Subcutaneous abdominal adipose tissue (tissue), 5 donors: ENCODE data around the gene KIF1B.

Experiments used
- H3K27ac ChIP-seq: one replicate; pipeline ENCODE4 v1.7.0; 2013; ENCODE audit warnings: low read depth, mild to moderate bottlenecking, inconsistent platforms, low read length, moderate library complexity
- H3K27me3 ChIP-seq, 5 donors: one replicate each; pipeline ENCODE4 v1.7.0; 2013; ENCODE audit warnings: low read length in 5 of 5, inconsistent platforms in 1 of 5; ENCODE audit not compliant: control insufficient read depth in 5 of 5, insufficient read depth in 4 of 5
- H3K36me3 ChIP-seq, 5 donors: one replicate each; pipeline ENCODE4 v1.7.0; 2013; ENCODE audit warnings: low read length in 5 of 5; ENCODE audit not compliant: control insufficient read depth in 5 of 5, insufficient read depth in 5 of 5
- H3K4me1 ChIP-seq, 5 donors: one replicate each; pipeline ENCODE4 v1.7.0; 2013; ENCODE audit warnings: low read length in 5 of 5, mild to moderate bottlenecking in 3 of 5, moderate library complexity in 1 of 5; ENCODE audit not compliant: control insufficient read depth in 5 of 5, insufficient read depth in 5 of 5
- H3K4me3 ChIP-seq, 5 donors: one replicate each; pipeline ENCODE4 v1.7.0; 2013; ENCODE audit warnings: low read length in 5 of 5, low read depth in 1 of 5
- H3K9ac ChIP-seq, 5 donors: one replicate each; pipeline ENCODE4 v1.7.0; 2013; ENCODE audit warnings: low read length in 5 of 5, mild to moderate bottlenecking in 4 of 5, moderate library complexity in 3 of 5
- H3K9me3 ChIP-seq, 5 donors: one replicate each; pipeline ENCODE4 v1.7.0; 2013; ENCODE audit warnings: low read length in 5 of 5; ENCODE audit not compliant: control insufficient read depth in 5 of 5
- donor health status: healthy.
- donor health status: healthy.
- donor health status: healthy.
- donor health status: healthy.
- donor health status: healthy.

Gene KIF1B

GRCh38 chr1:10387677-10388386 is 177.5 kb downstream of the KIF1B start:
- peak overlapping the region; percentile 10 to 39 (median 27) for H3K4me3 ChIP-seq
- H3K27me3 ChIP-seq: no peaks in the 10 kb centered on the region
- H3K9me3 ChIP-seq: no peaks in the 10 kb centered on the region
- peaks cover 0 to 7% (median 2%) of the 10 kb centered on the region in 5 donors for H3K36me3 ChIP-seq
- H3K9ac ChIP-seq: peak overlapping the region in 4 of 5 donors; percentile 23 to 48 (median 34)
- peaks cover 13 to 35% (median 26%) of the 10 kb centered on the region in 5 donors for H3K4me1 ChIP-seq
- H3K27ac ChIP-seq: peak overlapping the region; percentile 84

GRCh38 chr1:10388387-10388715 is 178.0 kb downstream of the KIF1B start:
- H3K9me3 ChIP-seq: no peaks in the 10 kb centered on the region
- H3K9ac ChIP-seq: peak overlapping the region in 2 of 5 donors; percentile 34 to 66
- no peaks in the 10 kb centered on the region for H3K27me3 ChIP-seq
- H3K36me3 ChIP-seq: peaks cover 0 to 6% (median 0%) of the 10 kb centered on the region in 5 donors
- peaks cover 13 to 35% (median 26%) of the 10 kb centered on the region in 5 donors for H3K4me1 ChIP-seq
- H3K27ac ChIP-seq: peak overlapping the region; percentile 84
- peak overlapping the region in 4 of 5 donors; percentile 10 to 34 (median 23) for H3K4me3 ChIP-seq

DNA sequence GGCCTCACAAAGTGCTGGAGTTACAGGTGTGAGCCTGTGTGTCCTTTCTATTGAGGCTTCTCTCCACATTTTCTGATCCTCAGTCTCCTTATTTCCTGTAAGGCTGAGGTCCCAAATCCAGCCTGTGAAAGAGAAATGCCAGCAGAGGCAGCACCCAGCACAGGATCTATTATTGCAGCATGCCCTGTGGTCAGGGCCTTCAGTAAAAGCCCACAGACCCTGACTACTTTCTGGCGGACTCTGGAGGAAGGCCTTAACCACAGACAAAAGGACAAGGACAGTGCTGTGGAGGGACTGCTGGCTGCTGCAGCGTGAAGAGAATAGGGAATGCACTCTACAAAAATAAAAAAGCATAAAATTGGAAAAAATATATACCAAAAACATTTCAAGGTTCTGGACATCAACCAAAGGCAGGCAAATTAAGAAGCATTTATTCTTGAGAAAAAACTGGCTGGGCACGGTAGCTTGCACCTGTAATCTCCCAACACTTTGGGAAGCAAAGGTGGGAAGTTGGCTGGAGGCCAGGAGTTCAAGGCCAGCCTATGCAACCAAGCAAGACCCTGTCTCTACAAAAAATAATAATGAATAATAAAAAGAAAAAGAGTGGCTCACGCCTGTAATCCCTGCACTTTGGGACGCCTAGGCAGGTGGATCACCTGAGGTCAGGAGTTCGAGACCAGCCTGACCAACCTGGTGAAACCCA is 179.1 kb downstream of the KIF1B start:
- H3K4me1 ChIP-seq: peaks cover 13 to 35% (median 26%) of the 10 kb centered on the region in 5 donors
- H3K27me3 ChIP-seq: no peaks in the 10 kb centered on the region
- H3K9me3 ChIP-seq: peaks cover 0 to 4% (median 0%) of the 10 kb centered on the region in 5 donors
- H3K36me3 ChIP-seq: peaks cover 0 to under 1% (median 0%) of the 10 kb centered on the region in 5 donors
- peak overlapping the region in 2 of 5 donors; percentile 21 to 66 for H3K9ac ChIP-seq
- H3K27ac ChIP-seq: peak overlapping the region; percentile 84
- H3K4me3 ChIP-seq: no peak overlapping the region

- peaks cover 0 to 27% (median 23%) of the 10 kb centered on the region in 5 donors for H3K4me1 ChIP-seq
- no peaks in the 10 kb centered on the region for H3K27me3 ChIP-seq
Measured at GRCh38 chr1:10396870-10397269, 186.5 kb downstream of the KIF1B start.

GRCh38 chr1:10398278-10398733 is 187.9 kb downstream of the KIF1B start:
- Histone ChIP-seq H3K4me3 (peak overlapping the region; percentile 80 to 95 (median 88)), H3K27ac (no peak overlapping the region), H3K27me3 (no peaks in the 10 kb centered on the region), H3K9me3 (peaks cover 0 to 4% (median 0%) of the 10 kb centered on the region in 5 donors), H3K4me1 (peaks cover 0 to 27% (median 23%) of the 10 kb centered on the region in 5 donors), H3K9ac (peak overlapping the region in 4 of 5 donors; percentile 11 to 74 (median 54)), H3K36me3 (peaks cover 3 to 9% (median 7%) of the 10 kb centered on the region in 5 donors)

More at GRCh38 chr1:10396870-10397269, 186.5 kb downstream of the KIF1B start:
- no peak overlapping the region for H3K27ac ChIP-seq
- H3K36me3 ChIP-seq: no peaks in the 10 kb centered on the region
- peaks cover 0 to 4% (median 0%) of the 10 kb centered on the region in 5 donors for H3K9me3 ChIP-seq
- no peak overlapping the region for H3K9ac ChIP-seq
- no peak overlapping the region for H3K4me3 ChIP-seq

- peaks cover 8 to 14% (median 12%) of the 10 kb centered on the region in 5 donors for H3K36me3 ChIP-seq
- peak within 1 kb of the TSS; percentile 92 for H3K27ac ChIP-seq
- peaks cover 0 to 27% (median 23%) of the 10 kb centered on the region in 5 donors for H3K4me1 ChIP-seq
- H3K9me3 ChIP-seq: peaks cover 0 to 4% (median 0%) of the 10 kb centered on the region in 5 donors
- peak within 1 kb of the TSS; percentile 85 to 97 (median 93) for H3K4me3 ChIP-seq
- H3K27me3 ChIP-seq: no peaks in the 10 kb centered on the region
- H3K9ac ChIP-seq: peak within 1 kb of the TSS; percentile 79 to 94 (median 85)
Measured at GRCh38 chr1:10398734-10399443, 188.5 kb downstream of the KIF1B start, which contains the start of gene PGD. Gene PGD (plus strand): TSS chr1:10399064. CDS start chr1:10399118, 54 bp downstream.

- no peaks in the 10 kb centered on the region for H3K9me3 ChIP-seq
- peaks cover 9 to 20% (median 18%) of the 10 kb centered on the region in 5 donors for H3K36me3 ChIP-seq
- H3K27me3 ChIP-seq: no peaks in the 10 kb centered on the region
- peak overlapping the region; percentile 92 for H3K27ac ChIP-seq
- peaks cover 0 to 27% (median 23%) of the 10 kb centered on the region in 5 donors for H3K4me1 ChIP-seq
- H3K9ac ChIP-seq: peak overlapping the region; percentile 79 to 94 (median 85)
- peak overlapping the region; percentile 85 to 97 (median 93) for H3K4me3 ChIP-seq
Measured at GRCh38 chr1:10399444-10399941, 189.1 kb downstream of the KIF1B start.

DNA sequence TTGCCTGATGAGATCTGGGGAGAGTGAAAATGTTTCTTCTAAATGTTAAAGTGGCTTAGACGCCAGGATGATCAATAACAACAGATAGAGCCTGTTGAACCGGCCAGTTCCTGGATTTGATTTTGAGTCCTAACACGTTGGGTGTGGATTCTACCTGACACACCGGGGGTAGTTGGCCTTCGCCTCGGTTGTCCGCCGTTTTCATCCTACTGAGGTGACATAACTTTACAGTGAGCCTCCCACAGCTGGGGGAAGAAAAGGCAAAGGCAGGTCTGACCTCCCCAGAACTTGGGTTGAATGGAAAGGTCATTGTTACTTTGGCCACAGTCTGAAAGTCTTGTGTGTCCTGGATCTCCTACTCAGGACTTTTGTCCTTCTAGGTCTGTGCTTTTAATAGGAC is 189.6 kb downstream of the KIF1B start:
- Histone ChIP-seq H3K27ac (peak overlapping the region; percentile 92), H3K4me1 (peaks cover 0 to 27% (median 23%) of the 10 kb centered on the region in 5 donors), H3K36me3 (peaks cover 9 to 25% (median 23%) of the 10 kb centered on the region in 5 donors), H3K9ac (peak overlapping the region; percentile 79 to 94 (median 85)), H3K4me3 (peak overlapping the region; percentile 85 to 97 (median 93)), H3K27me3 (no peaks in the 10 kb centered on the region), H3K9me3 (no peaks in the 10 kb centered on the region)

- Histone ChIP-seq H3K36me3 (peaks cover 10 to 37% (median 31%) of the 10 kb centered on the region in 5 donors), H3K27me3 (no peaks in the 10 kb centered on the region), H3K9me3 (no peaks in the 10 kb centered on the region), H3K4me1 (peaks cover 0 to 27% (median 23%) of the 10 kb centered on the region in 5 donors), H3K27ac (peak overlapping the region; percentile 92), H3K9ac (peak overlapping the region in 2 of 5 donors; percentile 94), H3K4me3 (peak overlapping the region in 2 of 5 donors; percentile 0 to 85)
Measured at GRCh38 chr1:10401281-10401680, 190.9 kb downstream of the KIF1B start.
